Measurements from ENCODE around the gene PLPP2. TPM values are rescaled to one million over a fixed set of nuclear protein-coding genes. Genes with fewer than 3 reads are reported as not detected.

PLPP2 gene
- total and polyA plus RNA-seq, 2 donors (not counting 1 experiment from before 2014, with no cell fraction given), result 1.8 to 26.6 TPM

DNA sequence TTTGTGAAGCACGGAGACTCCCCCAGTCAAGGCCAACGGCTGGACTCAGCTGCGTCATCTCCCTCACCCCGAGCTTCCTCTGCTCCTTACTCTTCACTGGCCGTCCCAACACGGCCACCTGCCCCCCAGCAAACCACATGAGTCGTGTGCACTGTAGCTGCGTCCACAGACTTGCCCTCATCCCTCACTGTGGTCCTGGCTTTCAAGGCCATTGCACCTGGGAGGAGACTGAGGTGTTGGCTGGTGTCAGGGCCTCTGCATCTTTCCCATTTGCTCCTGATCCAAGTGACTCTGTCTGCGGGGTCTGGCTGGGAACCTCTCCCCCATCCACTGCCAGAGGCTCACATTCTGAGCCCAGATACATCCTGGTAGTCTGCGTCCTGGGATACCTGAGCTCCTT lies 11.5 kb downstream of the PLPP2 start:
- H3K36me3 ChIP-seq (ENCODE audit: control insufficient read depth, insufficient read depth, low read length), result no peaks in the 10 kb centered on the region
- H3K4me1 ChIP-seq (ENCODE audit: control insufficient read depth, extremely low read depth, insufficient read depth, low read length), result no peaks in the 10 kb centered on the region
- no peaks in the 10 kb centered on the region for H3K27me3 ChIP-seq (ENCODE audit: control insufficient read depth, insufficient read depth, low read length)
- no peak overlapping the region for H2AFZ ChIP-seq (ENCODE audit: low read length)
- no peak overlapping the region for H3K4me2 ChIP-seq (ENCODE audit: extremely low read depth, insufficient read depth, low read length)
- no peak overlapping the region for H3K4me3 ChIP-seq (replicated peaks in 1 of 4; ENCODE audit: control extremely low read depth in 1 of 4, insufficient read depth in 1 of 4, low read depth in 3 of 4, low read length in 4 of 4)
- TF ChIP-seq, protein P1, sequence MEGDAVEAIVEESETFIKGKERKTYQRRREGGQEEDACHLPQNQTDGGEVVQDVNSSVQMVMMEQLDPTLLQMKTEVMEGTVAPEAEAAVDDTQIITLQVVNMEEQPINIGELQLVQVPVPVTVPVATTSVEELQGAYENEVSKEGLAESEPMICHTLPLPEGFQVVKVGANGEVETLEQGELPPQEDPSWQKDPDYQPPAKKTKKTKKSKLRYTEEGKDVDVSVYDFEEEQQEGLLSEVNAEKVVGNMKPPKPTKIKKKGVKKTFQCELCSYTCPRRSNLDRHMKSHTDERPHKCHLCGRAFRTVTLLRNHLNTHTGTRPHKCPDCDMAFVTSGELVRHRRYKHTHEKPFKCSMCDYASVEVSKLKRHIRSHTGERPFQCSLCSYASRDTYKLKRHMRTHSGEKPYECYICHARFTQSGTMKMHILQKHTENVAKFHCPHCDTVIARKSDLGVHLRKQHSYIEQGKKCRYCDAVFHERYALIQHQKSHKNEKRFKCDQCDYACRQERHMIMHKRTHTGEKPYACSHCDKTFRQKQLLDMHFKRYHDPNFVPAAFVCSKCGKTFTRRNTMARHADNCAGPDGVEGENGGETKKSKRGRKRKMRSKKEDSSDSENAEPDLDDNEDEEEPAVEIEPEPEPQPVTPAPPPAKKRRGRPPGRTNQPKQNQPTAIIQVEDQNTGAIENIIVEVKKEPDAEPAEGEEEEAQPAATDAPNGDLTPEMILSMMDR (conservative IDR thresholded peaks at IDR 0.05 in 1 of 2, IDR thresholded peaks at IDR 0.05 in 1 of 2; ENCODE audit: low read depth in 1 of 2, low read length in 2 of 2), result no peak
- no peak for TF ChIP-seq EZH2 (IDR thresholded peaks at IDR 0.05; ENCODE audit: low read length, missing control alignments)
- DNase-seq (ENCODE audit: low read depth in 2 of 2), result no peak
- no peak overlapping the region for H3K27ac ChIP-seq (ENCODE audit: insufficient read depth, low read length)
- H4K20me1 ChIP-seq (ENCODE audit: control insufficient read depth, extremely low read depth, insufficient read depth, low read length), result no peaks in the 10 kb centered on the region
- H3K9me3 ChIP-seq (ENCODE audit: control insufficient read depth, insufficient read depth, low read depth, low read length), result no peaks in the 10 kb centered on the region
- H3K79me2 ChIP-seq (ENCODE audit: control insufficient read depth, insufficient read depth, low read length), result no peaks in the 10 kb centered on the region
- H3K9ac ChIP-seq (ENCODE audit: insufficient read depth, low read length), result no peak overlapping the region

DNA sequence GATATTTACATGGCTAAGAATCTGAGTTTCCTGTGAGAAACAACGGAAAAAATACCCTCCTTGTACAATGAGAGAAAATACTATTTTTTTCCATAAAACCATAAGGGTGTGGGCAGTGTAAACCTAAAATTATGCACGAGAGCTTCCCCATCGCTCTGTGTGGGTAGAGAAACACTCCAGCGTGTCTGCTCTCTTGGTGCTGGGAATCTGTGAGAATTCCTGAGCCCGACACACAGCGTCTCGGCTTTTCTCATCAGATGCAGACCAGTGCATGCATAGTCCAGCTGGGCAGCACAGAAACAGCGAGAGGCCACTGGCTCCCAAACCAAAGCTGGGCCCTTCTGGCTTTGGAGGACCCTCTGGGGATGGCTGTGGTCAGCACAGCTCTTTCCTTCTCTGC lies 12.0 kb downstream of the PLPP2 start:
- H3K4me3 ChIP-seq (replicated peaks in 1 of 4; ENCODE audit: control extremely low read depth in 1 of 4, insufficient read depth in 1 of 4, low read depth in 3 of 4, low read length in 4 of 4), result no peak overlapping the region
- no peak overlapping the region for H3K4me2 ChIP-seq (ENCODE audit: extremely low read depth, insufficient read depth, low read length)
- TF ChIP-seq, protein P1 (conservative IDR thresholded peaks at IDR 0.05 in 1 of 2, IDR thresholded peaks at IDR 0.05 in 1 of 2; ENCODE audit: low read depth in 1 of 2, low read length in 2 of 2), result no peak
- H3K9me3 ChIP-seq (ENCODE audit: control insufficient read depth, insufficient read depth, low read depth, low read length), result no peaks in the 10 kb centered on the region
- no peaks in the 10 kb centered on the region for H3K79me2 ChIP-seq (ENCODE audit: control insufficient read depth, insufficient read depth, low read length)
- H3K36me3 ChIP-seq (ENCODE audit: control insufficient read depth, insufficient read depth, low read length), result no peaks in the 10 kb centered on the region
- no peaks in the 10 kb centered on the region for H3K27me3 ChIP-seq (ENCODE audit: control insufficient read depth, insufficient read depth, low read length)
- H3K27ac ChIP-seq (ENCODE audit: insufficient read depth, low read length), result no peak overlapping the region
- no peaks in the 10 kb centered on the region for H3K4me1 ChIP-seq (ENCODE audit: control insufficient read depth, extremely low read depth, insufficient read depth, low read length)
- no peak for DNase-seq (ENCODE audit: low read depth in 2 of 2)
- no peaks in the 10 kb centered on the region for H4K20me1 ChIP-seq (ENCODE audit: control insufficient read depth, extremely low read depth, insufficient read depth, low read length)
- no peak overlapping the region for H2AFZ ChIP-seq (ENCODE audit: low read length)
- H3K9ac ChIP-seq (ENCODE audit: insufficient read depth, low read length), result no peak overlapping the region

GRCh38 chr19:277581-278165 lies 13.5 kb downstream of the PLPP2 start:
- TF ChIP-seq, protein P1 (conservative IDR thresholded peaks at IDR 0.05 in 1 of 2, IDR thresholded peaks at IDR 0.05 in 1 of 2; ENCODE audit: low read depth in 1 of 2, low read length in 2 of 2), result no peak
- TF ChIP-seq EZH2 (IDR thresholded peaks at IDR 0.05; ENCODE audit: low read length, missing control alignments), result no peak
- Histone ChIP-seq H3K79me2 (ENCODE audit: control insufficient read depth, insufficient read depth, low read length) (no peaks in the 10 kb centered on the region), H3K9me3 (ENCODE audit: control insufficient read depth, insufficient read depth, low read depth, low read length) (no peaks in the 10 kb centered on the region), H3K27me3 (ENCODE audit: control insufficient read depth, insufficient read depth, low read length) (no peaks in the 10 kb centered on the region), H3K4me1 (ENCODE audit: control insufficient read depth, extremely low read depth, insufficient read depth, low read length) (no peaks in the 10 kb centered on the region), H3K4me3 (replicated peaks in 1 of 4; ENCODE audit: control extremely low read depth in 1 of 4, insufficient read depth in 1 of 4, low read depth in 3 of 4, low read length in 4 of 4) (no peak overlapping the region), H3K36me3 (ENCODE audit: control insufficient read depth, insufficient read depth, low read length) (no peaks in the 10 kb centered on the region), H3K27ac (ENCODE audit: insufficient read depth, low read length) (no peak overlapping the region), H3K4me2 (ENCODE audit: extremely low read depth, insufficient read depth, low read length) (no peak overlapping the region), H4K20me1 (ENCODE audit: control insufficient read depth, extremely low read depth, insufficient read depth, low read length) (no peaks in the 10 kb centered on the region), H3K9ac (ENCODE audit: insufficient read depth, low read length) (no peak overlapping the region), H2AFZ (ENCODE audit: low read length) (no peak overlapping the region)
- peak; percentile 38 to 43 for DNase-seq (ENCODE audit: low read depth in 2 of 2)

Data from fibroblast of lung (primary cell).